ENCODE data around the gene RABGEF1.
"Not testable (repeated sequence)": the region's sequence is repeated elsewhere in the genome, so short reads cannot be mapped to it uniquely, and the experiment has no call there.

DNA sequence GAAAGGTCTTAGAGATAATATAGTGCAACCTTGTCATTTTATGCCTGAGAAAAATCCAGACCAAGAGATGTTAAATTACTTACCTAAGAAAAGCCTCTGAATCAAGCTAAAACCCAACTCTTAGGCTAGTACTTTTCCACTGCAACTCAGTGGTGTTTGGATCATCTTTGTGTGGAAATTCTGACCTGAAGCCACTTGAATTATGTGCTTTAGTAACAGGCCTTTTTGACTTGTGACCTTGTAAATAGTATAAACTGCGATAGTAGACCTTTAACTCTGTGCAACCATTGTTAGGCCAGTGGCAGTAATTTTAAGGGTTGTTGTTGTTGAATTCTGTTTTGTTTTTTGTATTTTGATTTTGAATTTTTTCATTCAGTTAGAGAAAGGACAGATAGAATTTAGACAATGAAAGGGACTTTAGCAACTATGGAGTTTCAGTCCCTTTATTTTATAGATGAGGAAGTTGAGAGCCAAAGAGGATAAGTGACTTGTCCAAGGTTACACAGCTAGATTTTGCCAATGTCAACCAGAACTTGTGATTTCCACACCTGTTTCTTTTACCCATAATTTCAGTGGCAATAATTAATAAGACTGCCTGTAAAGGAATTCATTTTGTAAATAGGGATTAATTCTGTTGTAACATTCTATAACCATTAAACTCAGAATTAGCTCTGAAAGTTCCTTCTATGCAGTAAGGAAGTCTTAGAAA, 43.5 kb downstream of the RABGEF1 start:
- not testable (repeated sequence) for TF ChIP-seq CTCF (conservative IDR thresholded peaks at IDR 0.05); ZFX (IDR thresholded peaks at IDR 0.05)
